GM21737 (cell line): ENCODE data around the gene TGFA.

Source experiments
- ATAC-seq: cut with Tn5 transposase; IDR thresholded peaks from one replicate; pipeline ENCODE4 v1.9.1; 2021; ENCODE audit warnings: mild to moderate bottlenecking, moderate library complexity; ENCODE audit not compliant: unreplicated experiment

TGFA gene

DNA sequence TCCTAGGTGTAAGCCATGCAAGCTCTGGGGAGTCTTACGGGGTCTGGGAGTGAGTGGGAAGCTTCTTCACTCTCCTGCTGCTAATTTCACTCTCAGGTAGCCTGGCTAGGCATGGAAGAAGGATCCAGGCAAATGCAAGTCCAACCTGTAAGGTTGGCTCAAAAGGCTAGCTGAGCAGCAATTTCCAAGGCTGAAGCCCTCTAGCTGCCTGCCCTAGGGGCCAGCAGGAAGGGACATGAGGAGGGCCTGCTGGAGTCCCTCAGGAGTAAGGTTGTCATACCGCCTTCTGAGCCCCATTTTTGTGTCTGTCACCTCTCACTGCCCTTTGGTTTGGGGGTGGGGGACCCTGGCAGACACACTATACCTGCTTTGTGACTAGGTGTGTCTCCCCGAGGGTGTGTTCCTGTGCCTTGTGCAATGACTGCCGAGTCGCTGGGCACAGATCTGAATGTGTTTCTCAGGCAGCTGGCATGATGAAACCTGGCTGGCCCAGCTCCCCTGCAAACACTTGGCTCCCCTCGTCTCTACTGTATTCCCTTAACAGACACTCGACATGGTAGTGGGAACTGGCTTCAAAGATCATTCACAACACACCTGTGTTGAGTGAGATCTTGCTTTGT, 127.8 kb downstream of the TGFA start:
- no peak for ATAC-seq

DNA sequence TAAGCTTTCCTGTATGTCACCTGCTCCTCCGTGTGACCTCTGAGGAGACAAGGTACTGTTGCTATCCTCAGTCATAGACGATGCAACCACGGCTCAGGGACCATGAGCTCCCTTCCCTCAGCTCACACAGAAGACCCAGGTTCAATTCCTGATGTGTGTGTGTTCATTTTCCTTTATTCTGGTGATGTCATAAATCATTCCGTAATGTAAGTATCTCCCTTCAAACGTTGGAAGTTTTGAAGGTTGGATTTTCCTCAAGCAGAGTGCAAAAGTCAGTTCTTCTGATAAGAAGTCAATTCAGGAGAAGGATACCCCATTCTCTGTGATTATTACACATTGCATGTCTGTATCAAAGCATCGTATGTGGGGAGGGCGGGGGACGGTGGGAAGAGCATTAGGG, 132.9 kb downstream of the TGFA start:
- no peak for ATAC-seq

DNA sequence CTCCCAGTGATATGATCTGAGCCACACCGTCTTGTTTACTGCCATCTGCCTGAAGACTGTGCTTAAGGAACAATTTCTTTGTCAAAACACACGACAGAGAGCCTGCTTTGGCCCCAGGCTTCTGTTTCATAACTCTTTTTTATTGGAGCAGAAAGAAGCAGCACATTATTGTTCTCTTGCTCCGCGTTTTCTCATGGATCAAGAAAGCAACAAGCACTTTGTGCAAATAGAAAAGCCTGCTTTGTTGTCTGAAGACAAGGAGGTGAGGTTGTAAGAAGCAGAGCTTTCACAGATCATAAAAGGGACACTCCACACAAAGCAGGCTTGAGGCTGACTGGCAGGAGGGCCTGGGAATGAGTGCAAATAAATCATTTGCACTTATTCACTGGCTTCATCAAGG, 133.5 kb downstream of the TGFA start:
- no peak for ATAC-seq

DNA sequence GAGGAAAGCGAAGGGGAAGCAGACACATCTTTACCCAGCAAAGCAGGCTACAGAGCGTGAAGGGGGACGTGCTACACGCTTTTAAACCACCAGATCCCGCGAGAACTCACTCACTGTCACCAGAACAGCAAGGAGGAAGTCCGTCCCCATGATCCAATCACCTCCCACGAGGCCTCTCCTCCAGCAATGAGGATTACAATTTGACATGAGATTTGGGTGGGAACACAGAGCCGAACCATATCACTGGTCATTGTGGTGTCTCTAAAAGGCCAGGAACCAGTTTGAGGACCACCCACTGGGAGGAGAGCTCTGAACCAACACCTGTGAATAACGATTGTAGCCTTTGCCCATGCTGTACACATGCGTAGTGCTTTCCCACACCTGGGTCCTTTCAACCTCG, 135.1 kb downstream of the TGFA start:
- ATAC-seq = no peak

DNA sequence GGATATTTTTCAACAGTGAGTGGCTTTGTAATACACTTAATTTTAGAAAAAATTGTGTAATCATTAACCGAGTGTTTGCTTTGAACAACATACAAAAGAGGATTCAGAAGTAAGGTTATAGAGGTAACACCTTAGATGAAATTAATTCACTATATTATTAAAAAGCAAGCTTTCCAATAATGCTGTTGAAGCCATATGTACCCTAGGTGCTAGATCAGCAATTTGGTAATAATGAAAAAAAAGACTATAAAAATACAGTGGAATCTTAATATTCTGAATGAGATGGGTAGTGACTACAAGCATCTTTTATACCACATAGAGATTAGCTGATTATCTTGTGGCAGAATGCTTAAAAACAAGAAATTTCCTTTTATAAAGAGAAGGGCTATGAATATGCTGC, 136.6 kb downstream of the TGFA start:
- no peak for ATAC-seq

DNA sequence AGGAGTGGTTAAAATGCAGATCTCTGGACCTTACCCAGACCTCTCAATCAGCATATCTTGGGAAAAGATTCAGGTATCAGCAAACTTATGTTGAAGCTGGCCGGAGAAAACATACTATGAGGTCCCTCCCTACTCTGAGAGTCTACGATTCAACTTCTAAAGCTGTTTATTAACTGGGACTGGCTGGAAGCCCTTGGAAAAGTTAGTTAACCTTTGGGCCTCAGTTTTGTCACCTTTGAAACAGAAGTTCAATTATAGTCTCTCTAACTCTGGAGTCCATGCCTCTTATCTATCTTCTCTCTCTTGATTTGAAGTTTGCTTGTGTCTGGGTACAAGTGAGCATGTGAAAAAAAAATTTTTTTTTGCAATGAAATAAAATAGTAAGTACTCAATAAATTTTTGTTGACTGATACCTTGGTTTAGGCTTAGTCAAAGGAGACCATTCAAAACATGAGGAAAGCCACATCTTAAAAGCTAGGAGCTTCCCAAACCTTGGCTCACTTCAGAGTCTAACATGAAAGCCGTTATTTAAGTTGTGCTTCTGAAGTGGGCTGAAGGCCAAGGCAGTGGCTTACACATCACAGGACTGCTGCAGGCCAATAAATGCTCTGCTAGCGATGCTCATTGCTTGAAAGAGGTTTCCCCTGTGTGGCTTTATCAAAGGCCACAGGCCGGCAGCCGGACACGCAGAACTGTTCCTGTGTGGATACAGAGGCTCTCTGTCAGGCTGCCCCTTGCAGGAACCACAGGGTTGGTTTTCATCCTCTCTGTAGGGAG, 141.1 kb downstream of the TGFA start:
- no peak for ATAC-seq

DNA sequence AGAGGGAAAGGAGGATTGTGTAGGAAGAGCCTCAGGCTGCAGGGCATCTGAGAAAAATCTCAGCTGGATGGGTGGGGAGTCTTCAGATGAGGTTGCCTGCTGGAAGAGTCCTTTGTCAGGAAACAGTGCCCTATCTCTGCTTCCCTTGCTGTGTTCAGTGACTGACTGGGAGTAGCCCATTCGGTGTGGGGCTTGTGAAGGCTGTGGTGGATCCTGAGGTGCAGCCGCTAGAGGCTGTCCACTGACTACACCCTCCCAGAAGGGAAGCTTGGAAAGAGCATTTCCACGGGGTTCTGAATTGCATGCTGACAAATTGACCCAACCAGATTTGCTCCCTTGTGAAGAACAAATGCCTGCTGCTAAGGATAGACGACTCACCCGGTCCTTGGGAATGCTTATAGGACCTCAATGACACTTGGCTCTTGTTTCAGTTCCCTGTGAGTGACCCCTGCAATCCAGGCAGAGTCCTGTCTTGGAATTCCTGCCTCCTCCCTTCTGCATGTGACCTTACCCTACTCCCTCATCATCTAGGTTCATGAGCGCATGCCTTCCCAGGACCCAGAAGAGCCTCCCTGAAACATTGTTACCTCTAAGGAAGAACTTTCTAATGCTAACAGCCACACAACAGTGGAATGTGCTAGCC, 142.0 kb downstream of the TGFA start:
- ATAC-seq = no peak

DNA sequence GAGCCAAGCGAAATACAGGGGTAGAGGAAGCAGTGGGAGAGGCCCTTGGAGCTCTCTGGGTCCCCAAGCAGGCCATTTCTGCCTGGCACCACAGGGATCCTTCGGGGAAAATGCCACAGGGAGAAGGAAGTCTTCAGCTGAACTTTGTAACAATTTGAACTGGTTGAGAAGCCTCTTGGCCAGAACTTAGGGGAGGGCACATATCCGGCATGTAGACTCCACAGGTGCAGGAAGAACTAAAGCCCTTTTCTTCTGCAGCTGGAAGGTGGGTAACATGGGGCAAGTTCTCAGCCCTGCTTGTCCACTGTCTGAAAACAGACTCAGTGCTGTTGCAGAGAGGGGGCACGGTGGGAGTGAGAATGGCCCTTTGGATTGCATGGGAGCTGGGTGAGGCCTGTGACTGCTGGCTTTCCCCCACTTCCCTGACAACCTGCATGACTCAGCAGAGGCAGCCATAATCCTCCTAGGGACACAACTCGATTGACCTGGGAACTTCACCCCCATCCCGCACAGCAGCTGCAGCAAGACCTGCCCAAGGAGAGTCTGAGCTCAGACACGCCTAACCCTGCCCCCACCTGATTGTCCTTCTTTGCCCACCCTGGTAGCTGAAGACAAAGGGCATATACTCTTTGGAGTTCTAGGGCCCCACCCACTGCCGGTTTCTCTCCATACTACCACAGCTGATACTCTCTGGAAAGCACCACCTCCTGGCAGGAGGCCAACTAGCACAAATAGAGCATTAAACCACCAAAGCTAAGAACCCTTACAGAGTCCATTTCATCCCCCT, 150.2 kb downstream of the TGFA start:
- no peak for ATAC-seq

DNA sequence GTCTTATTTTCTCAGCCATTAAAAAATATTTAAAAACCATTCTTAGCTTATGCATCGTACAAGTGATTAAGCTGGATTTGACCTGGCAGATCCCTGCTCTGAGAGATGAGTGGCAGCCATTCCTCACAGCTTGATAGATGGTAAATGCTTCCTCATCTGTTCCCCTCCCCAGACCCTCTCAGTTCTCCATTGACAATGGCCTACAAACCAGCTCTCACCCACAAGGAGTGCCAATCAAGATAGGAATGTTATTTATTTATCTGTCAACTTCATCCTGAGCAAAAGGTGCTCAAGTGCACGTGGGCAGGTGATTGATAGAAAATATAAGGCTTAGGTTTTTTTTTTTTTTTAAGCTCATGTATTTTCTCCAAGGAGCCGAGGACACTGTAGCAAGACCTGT, 153.1 kb downstream of the TGFA start:
- no peak for ATAC-seq

DNA sequence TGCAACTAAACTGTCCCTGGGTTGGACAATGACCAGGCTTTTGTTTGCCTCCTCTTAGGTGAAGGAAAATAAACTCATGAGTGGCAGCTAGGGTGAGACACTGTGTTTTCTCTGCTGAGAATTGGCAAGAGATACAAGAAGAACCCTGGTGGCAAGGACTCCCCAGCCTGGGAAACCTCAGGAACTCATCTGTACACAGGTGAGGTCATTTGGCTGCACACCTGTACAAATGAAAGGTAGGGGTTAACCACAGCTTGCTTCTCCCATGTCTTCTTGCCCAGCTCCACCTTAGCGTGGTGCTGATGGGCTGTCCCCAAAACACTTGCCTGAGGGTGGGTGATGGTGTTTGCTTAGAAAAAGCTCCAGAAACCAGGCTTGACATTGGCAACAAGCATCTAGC, 154.6 kb downstream of the TGFA start:
- no peak for ATAC-seq
